Calu3 (cell line): ENCODE results near the gene ABHD12. TPM values are rescaled to one million over a fixed set of nuclear protein-coding genes. Genes with fewer than 3 reads are reported as not detected.

Experiments used
- BruUV-seq: library from RNA; stranded (reverse); fragments of 400-500 nt; replicated peaks from 2 replicates; lab custom pipeline; 2021; lab: Mats Ljungman, UMichigan
- CTCF ChIA-PET: fragments of 300-600 bp; sonication (Branson Sonifier 250); formaldehyde crosslinking; loops from one replicate; lab custom pipeline; 2022; ENCODE audit warnings: antibody characterized with exemption; lab: Charles Lee
- DNase-seq: peaks from one replicate; pipeline ENCODE4 v3.0.0; 2022
- H3K27ac Mint-ChIP-seq: one replicate; pipeline ENCODE4 v1.8.0; 2022; ENCODE audit warnings: mixed read lengths; ENCODE audit not compliant: unreplicated experiment
- H3K27me3 Mint-ChIP-seq: one replicate; pipeline ENCODE4 v1.8.0; 2022; ENCODE audit warnings: mixed read lengths; ENCODE audit not compliant: unreplicated experiment
- H3K36me3 Mint-ChIP-seq: one replicate; pipeline ENCODE4 v1.8.0; 2022; ENCODE audit warnings: mild to moderate bottlenecking, moderate library complexity, mixed read lengths; ENCODE audit not compliant: insufficient read depth, unreplicated experiment
- H3K4me1 Mint-ChIP-seq: one replicate; pipeline ENCODE4 v1.8.0; 2022; ENCODE audit warnings: mild to moderate bottlenecking, low read depth, mixed read lengths; ENCODE audit not compliant: unreplicated experiment
- H3K4me3 Mint-ChIP-seq: one replicate; pipeline ENCODE4 v1.8.0; 2022; ENCODE audit warnings: mild to moderate bottlenecking, low read depth, moderate library complexity, mixed read lengths; ENCODE audit not compliant: unreplicated experiment
- H3K9me3 Mint-ChIP-seq: one replicate; pipeline ENCODE4 v1.8.0; 2022; ENCODE audit warnings: low read depth, mixed read lengths; ENCODE audit not compliant: unreplicated experiment
- CTCF ChIP-seq: fragments of 200-600 bp; IDR thresholded peaks from one replicate; pipeline ENCODE4 v1.8.0; 2022; ENCODE audit warnings: antibody characterized with exemption; ENCODE audit not compliant: unreplicated experiment
- intact Hi-C: fragments of 100-400 bp; cut with micrococcal nuclease; formaldehyde crosslinking; loops from one replicate; pipeline ENCODE4 v1.10.0; 2022; ENCODE audit not compliant: unreplicated experiment
- total RNA-seq: library from RNA; stranded (reverse); gene quantifications from 2 replicates; pipeline ENCODE4 v1.2.3, GENCODE V29; 2022

The ABHD12 gene
- total RNA-seq, 1 experiment from 2014 or later: 21.3 TPM

DNA sequence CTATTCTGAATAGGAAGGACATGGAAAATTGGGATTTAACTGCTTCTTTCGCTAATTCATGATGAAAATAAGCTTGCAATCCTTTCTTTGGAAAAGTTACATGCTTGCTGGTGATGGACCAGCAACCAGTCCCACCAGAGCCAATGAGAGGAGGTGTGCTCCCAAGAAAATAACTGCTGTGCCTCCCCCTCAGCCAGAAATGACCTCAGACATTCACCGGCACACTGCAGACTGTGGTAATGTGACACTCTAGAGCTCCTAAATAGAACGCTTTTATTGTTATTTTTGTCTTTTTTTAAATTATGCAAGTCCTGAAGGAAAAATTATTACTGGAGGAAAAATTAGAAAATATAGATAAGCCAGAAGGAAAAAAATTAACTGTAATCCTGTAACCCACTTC lies 140.1 kb downstream of the ABHD12 start:
- intact Hi-C loops: no loop called here
- peak overlapping the region; percentile 69 for H3K4me3 Mint-ChIP-seq

More for the DNA sequence above, 140.1 kb downstream of the ABHD12 start:
- H3K4me1 Mint-ChIP-seq: peaks cover 3% of the 10 kb centered on the region
- no TSS peak for BruUV-seq
- CTCF ChIA-PET: no interaction called here
- DNase-seq: no peak
- peaks cover 92% of the 10 kb centered on the region for H3K36me3 Mint-ChIP-seq
- H3K9me3 Mint-ChIP-seq: no peaks in the 10 kb centered on the region
- peak overlapping the region; percentile 33 for H3K27ac Mint-ChIP-seq
- H3K27me3 Mint-ChIP-seq: no peaks in the 10 kb centered on the region
- no peak for TF ChIP-seq CTCF

Other genes with a start within 250 kb of the ABHD12 start
- 56.3 and 61.5 TPM in 2 replicates for gene ENTPD6, start 195.1 kb downstream of the ABHD12 start, total RNA-seq
- 253 and 258 TPM in 2 replicates for gene PYGB, start 142.8 kb downstream of the ABHD12 start, total RNA-seq
- gene GINS1, start 16.8 kb upstream of the ABHD12 start, total RNA-seq: 9.6 and 10.3 TPM in 2 replicates
- 8.5 and 9.1 TPM in 2 replicates for gene NINL, start 194.7 kb upstream of the ABHD12 start, total RNA-seq
- gene NANP, start 233.2 kb upstream of the ABHD12 start, total RNA-seq: 1.6 and 2.5 TPM in 2 replicates